Breast epithelium (tissue), 3 donors: ENCODE results near the gene DBN1.

Experiments
- POLR2A ChIP-seq: fragments of 450-650 bp; IDR thresholded peaks from one replicate; pipeline ENCODE4 v1.6.1; 2016; ENCODE audit warnings: antibody characterized with exemption, mild to moderate bottlenecking, moderate library complexity
- POLR2AphosphoS5 ChIP-seq, 3 donors: sonication (generic); formaldehyde crosslinking; IDR thresholded peaks; one replicate each; pipeline ENCODE4 v1.6.1; 2017; ENCODE audit warnings: antibody characterized with exemption in 3 of 3
- TF ChIP-seq, protein P1 (sequence below), 3 donors: fragments of 450-650 bp; IDR thresholded peaks; one replicate each; pipeline ENCODE4 v1.5.1; 2016 to 2017; ENCODE audit warnings: antibody characterized with exemption in 3 of 3, mild to moderate bottlenecking in 3 of 3, moderate library complexity in 3 of 3

DNA sequence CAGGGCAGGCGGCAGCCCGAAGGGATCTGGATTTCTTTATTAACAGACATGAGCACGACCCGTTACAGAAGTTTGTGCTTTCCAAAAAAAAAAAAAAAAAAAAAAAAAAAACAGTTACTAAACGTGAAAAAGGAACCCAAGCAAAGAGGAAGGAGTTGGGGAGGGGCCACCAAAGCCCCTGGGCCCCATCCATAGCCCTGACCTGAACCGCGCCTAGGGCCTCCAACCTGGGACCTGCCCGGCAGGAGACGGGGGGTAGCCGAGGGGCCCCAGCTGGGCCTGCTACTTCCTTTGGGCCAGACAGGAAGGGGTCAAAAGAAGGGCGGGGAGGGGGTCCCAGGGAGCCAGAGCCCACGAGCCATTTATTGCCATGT lies 16.9 kb downstream of the DBN1 start:
- TF ChIP-seq, protein P1, sequence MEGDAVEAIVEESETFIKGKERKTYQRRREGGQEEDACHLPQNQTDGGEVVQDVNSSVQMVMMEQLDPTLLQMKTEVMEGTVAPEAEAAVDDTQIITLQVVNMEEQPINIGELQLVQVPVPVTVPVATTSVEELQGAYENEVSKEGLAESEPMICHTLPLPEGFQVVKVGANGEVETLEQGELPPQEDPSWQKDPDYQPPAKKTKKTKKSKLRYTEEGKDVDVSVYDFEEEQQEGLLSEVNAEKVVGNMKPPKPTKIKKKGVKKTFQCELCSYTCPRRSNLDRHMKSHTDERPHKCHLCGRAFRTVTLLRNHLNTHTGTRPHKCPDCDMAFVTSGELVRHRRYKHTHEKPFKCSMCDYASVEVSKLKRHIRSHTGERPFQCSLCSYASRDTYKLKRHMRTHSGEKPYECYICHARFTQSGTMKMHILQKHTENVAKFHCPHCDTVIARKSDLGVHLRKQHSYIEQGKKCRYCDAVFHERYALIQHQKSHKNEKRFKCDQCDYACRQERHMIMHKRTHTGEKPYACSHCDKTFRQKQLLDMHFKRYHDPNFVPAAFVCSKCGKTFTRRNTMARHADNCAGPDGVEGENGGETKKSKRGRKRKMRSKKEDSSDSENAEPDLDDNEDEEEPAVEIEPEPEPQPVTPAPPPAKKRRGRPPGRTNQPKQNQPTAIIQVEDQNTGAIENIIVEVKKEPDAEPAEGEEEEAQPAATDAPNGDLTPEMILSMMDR (IDR thresholded peaks at IDR 0.05): no peak
- TF ChIP-seq POLR2A (no peak), POLR2AphosphoS5 (IDR thresholded peaks at IDR 0.05) (no peak)
